ENCODE data around the gene FTO.
"Not testable (repeated sequence)": the region's sequence is repeated elsewhere in the genome, so short reads cannot be mapped to it uniquely, and the experiment has no call there.

The FTO gene

DNA sequence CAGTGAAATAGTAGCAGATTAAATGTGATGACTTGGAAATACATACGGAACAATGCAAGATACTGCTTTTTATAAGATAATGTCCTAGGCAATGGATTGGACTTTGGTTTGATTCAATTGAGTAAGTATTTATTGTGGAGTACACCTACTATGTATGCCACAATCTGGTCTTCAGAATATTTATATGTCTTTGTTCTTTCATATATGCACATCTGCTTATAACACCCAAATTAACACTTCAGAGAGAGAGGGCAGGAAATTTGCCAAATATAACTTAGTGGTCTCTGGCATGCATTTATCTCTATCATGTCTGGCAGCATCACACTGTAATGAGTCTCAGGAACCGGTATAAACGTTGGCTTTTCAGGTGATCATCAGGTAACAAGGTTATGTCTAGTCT is 17.2 kb upstream of the FTO start:
- TF ChIP-seq, protein P1, sequence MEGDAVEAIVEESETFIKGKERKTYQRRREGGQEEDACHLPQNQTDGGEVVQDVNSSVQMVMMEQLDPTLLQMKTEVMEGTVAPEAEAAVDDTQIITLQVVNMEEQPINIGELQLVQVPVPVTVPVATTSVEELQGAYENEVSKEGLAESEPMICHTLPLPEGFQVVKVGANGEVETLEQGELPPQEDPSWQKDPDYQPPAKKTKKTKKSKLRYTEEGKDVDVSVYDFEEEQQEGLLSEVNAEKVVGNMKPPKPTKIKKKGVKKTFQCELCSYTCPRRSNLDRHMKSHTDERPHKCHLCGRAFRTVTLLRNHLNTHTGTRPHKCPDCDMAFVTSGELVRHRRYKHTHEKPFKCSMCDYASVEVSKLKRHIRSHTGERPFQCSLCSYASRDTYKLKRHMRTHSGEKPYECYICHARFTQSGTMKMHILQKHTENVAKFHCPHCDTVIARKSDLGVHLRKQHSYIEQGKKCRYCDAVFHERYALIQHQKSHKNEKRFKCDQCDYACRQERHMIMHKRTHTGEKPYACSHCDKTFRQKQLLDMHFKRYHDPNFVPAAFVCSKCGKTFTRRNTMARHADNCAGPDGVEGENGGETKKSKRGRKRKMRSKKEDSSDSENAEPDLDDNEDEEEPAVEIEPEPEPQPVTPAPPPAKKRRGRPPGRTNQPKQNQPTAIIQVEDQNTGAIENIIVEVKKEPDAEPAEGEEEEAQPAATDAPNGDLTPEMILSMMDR (IDR thresholded peaks at IDR 0.05), result no peak
- no peak overlapping the region for H3K27ac ChIP-seq
- H3K4me3 ChIP-seq, result no peak overlapping the region
- no peak for DNase-seq (ENCODE audit: low spot score)

DNA sequence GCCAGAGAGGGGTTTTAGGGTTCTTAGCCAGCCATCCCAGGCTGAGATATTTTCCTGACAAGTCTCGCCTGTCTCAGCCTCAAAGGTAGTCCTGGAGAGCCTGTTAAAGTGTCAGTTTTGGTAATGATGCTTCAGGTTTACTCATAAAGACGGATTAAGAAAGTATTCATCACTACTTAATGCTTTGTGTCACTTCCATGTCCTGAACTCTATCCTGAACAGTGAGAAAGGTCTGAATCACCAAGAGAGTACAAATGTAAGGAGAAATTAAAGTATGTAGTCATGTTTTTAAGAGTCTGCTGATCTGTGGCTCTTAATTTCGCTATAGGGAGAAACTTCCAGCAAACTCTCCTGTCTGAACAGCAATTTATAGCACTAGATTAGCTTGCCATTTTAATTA is 14.3 kb upstream of the FTO start:
- TF ChIP-seq, protein P1 (IDR thresholded peaks at IDR 0.05), result no peak
- Histone ChIP-seq H3K4me3 (no peak overlapping the region), H3K27ac (no peak overlapping the region)
- DNase-seq (ENCODE audit: low spot score), result no peak

DNA sequence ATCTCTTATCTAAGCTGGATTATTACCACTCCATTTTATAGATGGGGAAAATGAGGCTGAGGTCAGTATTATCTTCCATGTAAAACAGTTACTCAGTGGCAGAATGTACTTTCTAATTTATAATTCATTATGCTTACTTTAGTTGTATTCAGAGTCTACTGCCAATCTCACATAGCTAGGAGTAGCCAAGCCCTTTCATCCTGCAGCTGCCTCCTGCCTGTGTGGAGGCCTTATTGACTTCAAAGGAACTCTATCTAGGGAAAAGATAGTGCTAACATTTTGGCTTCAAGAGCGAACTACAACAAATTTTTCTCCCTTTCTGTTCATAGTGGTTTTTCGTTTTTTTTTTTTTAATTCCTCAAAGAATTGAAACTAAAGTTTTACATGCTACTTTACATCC is 13.2 kb upstream of the FTO start:
- TF ChIP-seq, protein P1 (IDR thresholded peaks at IDR 0.05), result no peak
- Histone ChIP-seq H3K27ac (no peak overlapping the region), H3K4me3 (no peak overlapping the region)
- DNase-seq (ENCODE audit: low spot score), result no peak

DNA sequence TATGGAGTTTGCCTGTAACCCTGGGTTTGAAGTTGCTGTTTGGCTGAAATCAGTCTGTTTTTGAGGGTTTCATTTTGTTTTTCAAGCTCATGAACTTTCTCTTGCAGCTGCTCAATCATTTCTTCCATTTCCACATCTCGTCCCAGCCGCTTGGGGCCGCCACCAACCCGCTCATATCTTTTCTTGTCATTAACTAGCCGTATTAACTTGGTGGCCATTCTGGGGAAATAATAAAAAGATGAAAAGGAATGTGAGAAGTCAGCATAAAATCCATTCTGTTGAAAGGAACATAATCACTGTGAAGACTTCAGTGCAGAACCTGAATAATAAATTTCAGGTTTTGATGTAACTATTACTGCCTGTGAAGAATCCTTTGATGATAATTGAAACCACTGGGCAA is 11.8 kb upstream of the FTO start:
- DNase-seq (ENCODE audit: low spot score), result no peak
- TF ChIP-seq, protein P1 (IDR thresholded peaks at IDR 0.05), result no peak
- Histone ChIP-seq H3K27ac (no peak overlapping the region), H3K4me3 (no peak overlapping the region)

DNA sequence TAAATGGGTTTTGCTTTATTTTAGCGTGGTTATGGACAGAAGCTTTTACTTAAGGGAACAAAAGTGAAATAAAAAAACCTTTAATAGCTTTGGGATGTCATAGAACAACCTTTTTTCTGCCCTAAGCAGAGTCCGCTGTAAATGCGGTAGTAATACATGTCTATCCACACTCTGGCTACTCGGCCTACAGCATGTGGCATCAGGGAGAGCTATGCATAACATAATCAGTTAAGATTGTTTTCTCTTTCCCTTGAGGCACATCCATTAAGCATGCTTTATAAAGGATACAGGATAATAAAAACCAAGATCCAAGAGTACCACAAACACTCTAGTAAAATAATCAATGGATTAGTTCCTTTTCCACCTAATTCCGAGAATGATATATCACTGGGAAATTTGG is 10.6 kb upstream of the FTO start:
- DNase-seq (ENCODE audit: low spot score), result no peak
- H3K27ac ChIP-seq, result no peak overlapping the region
- TF ChIP-seq, protein P1 (IDR thresholded peaks at IDR 0.05), result no peak
- H3K4me3 ChIP-seq, result no peak overlapping the region

DNA sequence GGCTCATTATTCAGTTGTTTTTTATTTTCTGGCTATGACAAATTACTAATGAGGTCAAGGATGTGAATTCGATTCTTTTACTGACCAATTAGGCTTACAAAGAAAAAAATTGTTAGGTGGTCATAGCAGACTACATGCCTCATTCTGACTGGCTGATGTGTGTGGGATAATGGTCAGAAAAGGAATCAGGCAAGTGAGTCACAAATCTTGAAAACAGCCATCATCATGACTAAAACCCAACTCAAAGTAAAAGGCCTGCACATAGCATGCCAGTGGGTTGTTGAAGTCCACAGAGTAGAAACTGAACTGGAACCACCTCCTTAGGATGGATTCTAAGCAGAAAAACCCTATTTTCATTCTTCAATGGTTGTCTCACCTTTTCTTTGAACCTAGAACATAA is 8.9 kb upstream of the FTO start:
- Histone ChIP-seq H3K27ac (no peak overlapping the region), H3K4me3 (no peak overlapping the region)
- no peak for DNase-seq (ENCODE audit: low spot score)
- TF ChIP-seq, protein P1 (IDR thresholded peaks at IDR 0.05), result no peak

DNA sequence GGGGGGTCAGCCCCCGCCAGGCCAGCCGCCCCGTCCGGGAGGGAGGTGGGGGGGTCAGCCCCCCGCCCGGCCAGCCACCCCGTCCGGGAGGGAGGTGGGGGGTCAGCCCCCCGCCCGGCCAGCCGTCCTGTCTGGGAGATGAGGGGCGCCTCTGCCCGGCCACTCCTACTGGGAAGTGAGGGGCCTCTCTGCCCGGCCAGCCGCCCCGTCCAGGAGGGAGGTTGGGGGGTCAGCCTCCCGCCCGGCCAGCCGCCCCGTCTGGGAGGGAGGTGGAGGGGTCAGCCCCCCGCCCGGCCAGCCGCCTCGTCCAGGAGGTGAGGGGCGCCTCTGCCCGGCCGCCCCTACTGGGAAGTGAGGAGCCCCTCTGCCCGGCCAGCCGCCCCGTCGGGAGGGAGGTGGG is 5.7 kb upstream of the FTO start:
- H3K27ac ChIP-seq; DNase-seq (ENCODE audit: low spot score); H3K4me3 ChIP-seq: not testable (repeated sequence)

DNA sequence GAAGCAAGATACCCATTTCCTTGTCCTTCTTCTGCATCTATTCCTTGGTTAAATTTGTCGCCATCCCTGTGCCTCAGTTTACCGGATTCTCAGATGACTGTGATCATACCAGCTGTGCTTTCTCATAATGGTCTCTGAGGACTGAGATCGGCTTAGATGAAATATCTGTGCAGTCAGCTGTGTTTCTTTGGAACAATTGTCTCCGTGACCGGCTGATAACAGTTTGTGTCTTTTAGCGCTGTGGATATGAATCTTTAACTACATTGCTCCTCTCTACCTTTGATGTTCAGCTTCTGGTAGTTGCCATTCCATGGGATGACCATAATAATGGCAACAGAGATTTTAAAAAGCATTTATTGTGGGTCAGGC is 473 bp downstream of the FTO start:
- TF ChIP-seq, protein P1 (IDR thresholded peaks at IDR 0.05), result no peak
- peak overlapping the region; percentile 98 for H3K4me3 ChIP-seq
- no peak for DNase-seq (ENCODE audit: low spot score)
- peak overlapping the region; percentile 75 to 86 for H3K27ac ChIP-seq
